Heart left ventricle (tissue), 16 donors: ENCODE results near the gene TMEM43. TPM values are rescaled to one million over a fixed set of nuclear protein-coding genes. Genes with fewer than 3 reads are reported as not detected.
"Not testable (repeated sequence)": the region's sequence is repeated elsewhere in the genome, so short reads cannot be mapped to it uniquely, and the experiment has no call there.

Experiments used
- ATAC-seq, 4 donors: fragments of 200-7000 bp; cut with Tn5 transposase; one replicate each; pipeline ENCODE4 v1.9.1; 2020 to 2022; ENCODE audit warnings: moderate library complexity in 4 of 4, mild to moderate bottlenecking in 3 of 4, moderate number of reproducible peaks in 1 of 4
- DNase-seq, 5 donors: peaks; one replicate each; pipeline ENCODE4 v3.0.0-alpha.2; 2020
- H3K27ac ChIP-seq, 12 donors: fragments of 200-600 bp; sonication (generic) in 4 of 12; one replicate each; pipeline versions ENCODE4 v1.5.0 to v1.8.0; 2016 to 2022; ENCODE audit warnings: mild to moderate bottlenecking in 2 of 12
- H3K27me3 ChIP-seq, 9 donors: fragments of 200-600 bp; sonication (generic) in 2 of 9; one replicate each; pipeline versions ENCODE4 v1.5.1 to v1.8.0; 2016 to 2022; ENCODE audit warnings: mild to moderate bottlenecking in 3 of 9
- H3K36me3 ChIP-seq, 9 donors: fragments of 200-600 bp; sonication (generic) in 2 of 9; one replicate each; pipeline versions ENCODE4 v1.5.0 to v1.8.0; 2018 to 2022; ENCODE audit warnings: mild to moderate bottlenecking in 2 of 9
- H3K4me1 ChIP-seq, 12 donors: fragments of 200-600 bp; sonication (generic) in 4 of 12; one replicate each; pipeline versions ENCODE4 v1.5.0 to v1.8.0; 2016 to 2022; ENCODE audit warnings: mild to moderate bottlenecking in 3 of 12
- H3K4me3 ChIP-seq, 12 donors: fragments of 200-600 bp; sonication (generic) in 4 of 12; one replicate each; pipeline versions ENCODE4 v1.5.0 to v1.8.0; 2017 to 2022; ENCODE audit warnings: mild to moderate bottlenecking in 9 of 12, moderate library complexity in 4 of 12
- H3K9me3 ChIP-seq, 12 donors: fragments of 200-600 bp; sonication (generic) in 4 of 12; one replicate each; pipeline versions ENCODE4 v1.5.0 to v1.8.0; 2016 to 2022; ENCODE audit warnings: mild to moderate bottlenecking in 1 of 12
- POLR2A ChIP-seq, 2 donors: fragments of 450-650 bp; IDR thresholded peaks; one replicate each; pipeline ENCODE4 v1.6.1; 2017; ENCODE audit warnings: antibody characterized with exemption in 2 of 2, mild to moderate bottlenecking in 2 of 2, moderate library complexity in 2 of 2
- WGBS, 4 donors: extraction: QIAGEN DNeasy Blood & Tissue Kit in 2 of 4; methylation state at CpG; one replicate each; pipeline versions ENCODE4 v1.1.5 to v1.1.7; 2013 to 2018; 5-methylcytosine and 5-hydroxymethylcytosine counted together
- intact Hi-C, 10 donors: fragments of 100-400 bp; cut with DNase I; formaldehyde crosslinking; loops; one replicate each; pipeline versions ENCODE4 v1.11.1 to v1.14.2; 2022
- polyA plus RNA-seq, 2 donors: library from polyadenylated mRNA; stranded (reverse); fragments of 200-250 nt; gene quantifications; one replicate each; pipeline ENCODE4 v1.2.3, GENCODE V29; 2013
- total RNA-seq, 9 donors: library from RNA; depleted of rRNA in 2 of 9; stranded (reverse); fragments of >200 nt in 2 of 9; fragmentation: NEBNext Ultra II Directional in 3 of 9; extraction: Animal tissue kit (Norgen Biotek cat#: 25700) in 3 of 9; gene quantifications; one replicate each; pipeline versions ENCODE4 v1.1.0 to v1.2.4, GENCODE V29; 2016 to 2023
- TF ChIP-seq, protein P1 (sequence below), 12 donors: fragments of 200-600 bp; sonication (generic) in 4 of 12; IDR thresholded peaks; one replicate each; pipeline versions ENCODE4 v1.5.0 to v1.8.0; 2018 to 2022; ENCODE audit warnings: antibody characterized with exemption in 12 of 12, mild to moderate bottlenecking in 5 of 12
- donor health status: ischemic (EF 13 %, LVEDD 7.1; RV severe dilation, severe dysfunction).
- donor health status: healthy with polysubstance abuse.
- donor health status: DM: no; HTN: yes; CAD: no.
- donor health status: DM: no; HTN: no; CAD: no.
- donor health status: ischemic (EF 25% LVEDD 6.9; RV normal size, moderate dysfunction).
- donor health status: ischemic (EF 25% LVEDD 5.7; RV mildly dilated, moderate dysfunction).
- donor health status: healthy.
- donor health status: DM: yes; HTN: yes; CAD: no.
- donor health status: ischemic (EF 35%, LVEDD 5.7; RV mildly dilated, moderate dysfunction).
- donor health status: nonischemic (EF 11% LVEDD 7.7; RV severe dilation, severe dysfunction).
- donor health status: DM: yes; HTN: yes; CAD: no.
- donor health status: PGD.
- donor health status: ischemic (EF 29% LVEDD 5.4; RV normal size, mild dysfunction).
- donor health status: nonischemic (EF 23%, LVEDD 6.1; RV moderate dilation, normal function).

TMEM43 gene
- total and polyA plus RNA-seq, 11 donors: 26.1 to 150 (median 46.0) TPM

DNA sequence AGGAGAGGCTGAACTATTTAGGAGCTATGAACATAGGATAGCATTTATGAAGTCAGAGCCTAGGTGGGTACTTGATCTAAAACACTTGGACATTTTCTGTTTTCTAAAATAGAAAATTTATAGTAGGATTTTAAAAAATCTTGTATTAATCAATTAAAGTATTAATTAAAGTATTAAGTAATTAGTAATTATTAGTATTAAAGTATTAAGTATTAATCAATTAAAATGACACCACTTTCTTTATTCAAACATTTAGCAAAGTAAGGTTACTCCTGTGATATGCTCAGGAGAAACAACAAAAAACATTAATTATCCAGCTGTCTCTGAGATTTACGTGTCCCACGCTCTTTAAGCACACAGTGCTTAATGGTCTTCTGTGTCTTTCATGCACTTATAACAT lies 32.4 kb upstream of the TMEM43 start:
- TF ChIP-seq, protein P1, sequence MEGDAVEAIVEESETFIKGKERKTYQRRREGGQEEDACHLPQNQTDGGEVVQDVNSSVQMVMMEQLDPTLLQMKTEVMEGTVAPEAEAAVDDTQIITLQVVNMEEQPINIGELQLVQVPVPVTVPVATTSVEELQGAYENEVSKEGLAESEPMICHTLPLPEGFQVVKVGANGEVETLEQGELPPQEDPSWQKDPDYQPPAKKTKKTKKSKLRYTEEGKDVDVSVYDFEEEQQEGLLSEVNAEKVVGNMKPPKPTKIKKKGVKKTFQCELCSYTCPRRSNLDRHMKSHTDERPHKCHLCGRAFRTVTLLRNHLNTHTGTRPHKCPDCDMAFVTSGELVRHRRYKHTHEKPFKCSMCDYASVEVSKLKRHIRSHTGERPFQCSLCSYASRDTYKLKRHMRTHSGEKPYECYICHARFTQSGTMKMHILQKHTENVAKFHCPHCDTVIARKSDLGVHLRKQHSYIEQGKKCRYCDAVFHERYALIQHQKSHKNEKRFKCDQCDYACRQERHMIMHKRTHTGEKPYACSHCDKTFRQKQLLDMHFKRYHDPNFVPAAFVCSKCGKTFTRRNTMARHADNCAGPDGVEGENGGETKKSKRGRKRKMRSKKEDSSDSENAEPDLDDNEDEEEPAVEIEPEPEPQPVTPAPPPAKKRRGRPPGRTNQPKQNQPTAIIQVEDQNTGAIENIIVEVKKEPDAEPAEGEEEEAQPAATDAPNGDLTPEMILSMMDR (IDR thresholded peaks at IDR 0.05): no peak
- TF ChIP-seq POLR2A (IDR thresholded peaks at IDR 0.05): no peak
- WGBS, 4 donors: 92 to 98% (median 95%) methylated on average over 2 of the region's 2 CpGs

DNA sequence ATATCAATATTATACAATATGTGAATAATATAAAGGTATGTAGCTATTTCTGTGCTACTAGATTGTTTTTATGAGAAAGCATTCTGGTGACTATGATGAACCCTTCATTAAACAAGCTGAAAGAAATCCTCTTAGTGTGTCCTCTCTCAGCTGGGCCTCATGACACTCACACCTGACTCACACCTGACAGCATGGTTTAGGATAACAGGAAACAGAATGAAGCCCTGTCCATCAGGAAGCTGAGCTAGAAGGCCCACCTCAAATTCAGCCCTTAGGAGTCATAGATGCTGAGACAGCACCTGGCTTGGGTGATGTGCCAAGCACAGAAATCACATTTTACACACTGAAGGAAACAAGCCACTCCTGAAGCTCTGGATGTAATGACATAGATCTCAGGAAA lies 31.0 kb upstream of the TMEM43 start:
- ATAC-seq: no peak

More for the DNA sequence above, 32.4 kb upstream of the TMEM43 start:
- H3K4me1 ChIP-seq: no peaks in the 10 kb centered on the region
- DNase-seq (no peak), ATAC-seq (no peak)
- no peaks in the 10 kb centered on the region for H3K36me3 ChIP-seq
- H3K4me3 ChIP-seq: no peak overlapping the region
- peaks cover 0 to 6% (median 0%) of the 10 kb centered on the region in 9 donors for H3K27me3 ChIP-seq
- no peak overlapping the region for H3K27ac ChIP-seq
- intact Hi-C loops: no loop called here
- H3K9me3 ChIP-seq: peaks cover 0 to 18% (median 4%) of the 10 kb centered on the region in 12 donors

DNA sequence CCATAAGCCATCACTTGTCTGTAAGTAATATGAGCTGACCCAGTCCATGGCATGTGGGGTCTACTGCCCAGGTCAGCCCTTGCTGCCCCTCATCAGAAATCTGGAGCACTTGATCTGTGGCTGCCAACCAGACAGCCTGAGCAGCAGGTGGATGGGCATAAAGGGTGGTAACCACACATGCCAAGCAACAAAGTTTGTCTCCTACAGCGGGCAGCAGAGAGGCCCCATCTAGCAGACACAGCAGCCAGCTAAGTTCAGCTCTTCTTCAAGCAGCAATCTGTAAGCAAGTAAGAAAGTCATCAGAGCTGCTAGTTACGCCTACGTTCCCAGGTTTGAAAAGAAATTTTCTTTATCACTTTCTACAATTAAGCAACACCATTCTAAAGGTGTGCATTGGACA lies 28.1 kb upstream of the TMEM43 start:
- ATAC-seq (no peak), DNase-seq (no peak)
- H3K4me1 ChIP-seq: no peaks in the 10 kb centered on the region
- peaks cover 0 to 10% (median 3%) of the 10 kb centered on the region in 12 donors for H3K9me3 ChIP-seq
- no peak overlapping the region for H3K27ac ChIP-seq
- H3K36me3 ChIP-seq: no peaks in the 10 kb centered on the region
- TF ChIP-seq, protein P1 (IDR thresholded peaks at IDR 0.05): no peak
- TF ChIP-seq POLR2A (IDR thresholded peaks at IDR 0.05): no peak
- WGBS, 4 donors: 82 to 90% (median 85%) methylated on average over 3 of the region's 3 CpGs
- peaks cover 0 to 9% (median 0%) of the 10 kb centered on the region in 9 donors for H3K27me3 ChIP-seq
- no peak overlapping the region for H3K4me3 ChIP-seq
- intact Hi-C loops: no loop called here

More for the DNA sequence above, 31.0 kb upstream of the TMEM43 start:
- DNase-seq: no peak
- Histone ChIP-seq H3K27me3 (peaks cover 0 to 9% (median 0%) of the 10 kb centered on the region in 9 donors), H3K4me3 (no peak overlapping the region), H3K27ac (no peak overlapping the region), H3K4me1 (no peaks in the 10 kb centered on the region), H3K36me3 (no peaks in the 10 kb centered on the region), H3K9me3 (peaks cover 0 to 15% (median 3%) of the 10 kb centered on the region in 12 donors)
- intact Hi-C loops: no loop called here
- TF ChIP-seq, protein P1 (IDR thresholded peaks at IDR 0.05): no peak
- TF ChIP-seq POLR2A (IDR thresholded peaks at IDR 0.05): no peak

DNA sequence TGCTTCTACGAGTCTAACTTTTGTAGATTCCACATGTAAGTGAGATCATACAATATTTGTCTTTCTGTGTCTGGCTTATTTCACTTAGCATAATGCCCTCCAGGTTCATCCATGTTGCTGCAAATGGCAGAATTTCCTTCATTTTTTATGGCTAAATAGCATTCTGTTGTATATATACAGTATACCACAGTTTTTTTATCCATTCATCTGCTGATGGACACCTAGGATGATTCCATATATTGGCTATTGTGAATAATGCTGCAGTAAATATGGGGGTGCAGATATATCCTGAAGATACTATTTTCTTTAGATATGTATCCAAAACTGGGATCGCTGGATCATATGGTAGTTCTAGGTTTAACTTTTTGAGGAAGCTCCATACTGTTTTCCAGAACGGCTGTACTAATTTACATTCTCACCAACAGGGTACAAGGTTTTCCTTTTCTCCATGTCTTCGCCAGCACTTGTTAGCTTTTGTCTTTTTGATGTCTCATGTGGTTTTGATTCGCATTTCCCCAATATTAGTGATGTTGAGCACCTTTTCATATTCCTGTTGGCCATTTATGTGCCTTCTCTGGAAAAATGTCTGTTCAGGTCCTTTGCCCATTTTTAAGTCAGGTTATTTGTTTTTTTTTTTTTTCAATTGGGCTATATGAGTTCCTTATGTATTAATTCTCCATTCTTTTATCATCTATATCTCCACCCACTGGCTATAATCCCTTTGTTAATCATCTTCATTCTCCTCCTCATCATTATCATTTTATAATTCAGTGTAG lies 27.0 kb upstream of the TMEM43 start:
- DNase-seq (no peak), ATAC-seq (no peak)
- Histone ChIP-seq H3K36me3 (no peaks in the 10 kb centered on the region), H3K4me1 (no peaks in the 10 kb centered on the region), H3K27ac (no peak overlapping the region), H3K9me3 (peaks cover 0 to 10% (median 3%) of the 10 kb centered on the region in 12 donors), H3K4me3 (no peak overlapping the region), H3K27me3 (peaks cover 0 to 9% (median 0%) of the 10 kb centered on the region in 9 donors)
- intact Hi-C loops: no loop called here
- TF ChIP-seq, protein P1 (IDR thresholded peaks at IDR 0.05): no peak
- TF ChIP-seq POLR2A (IDR thresholded peaks at IDR 0.05): no peak
- 89 to 92% (median 91%) methylated on average over 5 of the region's 5 CpGs for WGBS, 4 donors

DNA sequence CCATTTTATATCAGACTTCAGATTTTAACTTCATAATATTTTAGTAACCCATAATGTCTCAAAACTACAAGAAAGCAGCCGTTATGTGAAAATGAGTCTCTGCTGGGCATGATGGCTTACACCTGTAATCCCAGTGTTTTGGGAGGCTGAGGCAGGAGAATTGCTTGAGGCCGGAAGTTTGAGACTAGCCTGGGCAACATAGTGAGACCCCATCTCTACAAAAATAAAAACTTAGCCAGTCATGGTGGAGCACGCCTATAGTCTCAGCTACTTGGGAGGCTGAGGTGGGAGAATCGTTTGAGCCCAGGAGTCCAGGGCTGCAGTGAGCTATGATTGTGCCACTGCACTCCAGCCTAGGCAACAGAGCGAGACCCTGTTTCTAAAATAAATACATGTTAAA lies 15.0 kb upstream of the TMEM43 start:
- H3K27ac ChIP-seq, H3K9me3 ChIP-seq, DNase-seq, H3K4me1 ChIP-seq, H3K4me3 ChIP-seq, H3K27me3 ChIP-seq, ATAC-seq: not testable (repeated sequence)
- H3K36me3 ChIP-seq: peaks cover 0 to 40% (median 34%) of the 10 kb centered on the region in 9 donors
- 92 to 97% (median 94%) methylated on average over 5 of the region's 5 CpGs for WGBS, 4 donors
- intact Hi-C loops: loop anchor here in 2 of 10 donors (5.0 to 10.0 kb wide), 2 partner anchors 213 to 215 kb away; no protein-coding TSS in a partner anchor
